Body of pancreas (tissue), 4 donors: ENCODE data around the gene C16orf95.

Experiments
- CTCF ChIP-seq, 7 experiments: fragments of 450-650 bp in 4 of 7; fragments of 200-600 bp in 3 of 7; sonication (generic) in 3 of 7; IDR thresholded peaks; one replicate each; pipeline ENCODE4 v1.5.1; 2016 to 2019; ENCODE audit warnings: antibody characterized with exemption in 7 of 7
- POLR2A ChIP-seq, 3 donors: fragments of 450-650 bp; IDR thresholded peaks; one replicate each; pipeline ENCODE4 v1.6.1; 2016; ENCODE audit warnings: antibody characterized with exemption in 3 of 3, mild to moderate bottlenecking in 2 of 3

DNA sequence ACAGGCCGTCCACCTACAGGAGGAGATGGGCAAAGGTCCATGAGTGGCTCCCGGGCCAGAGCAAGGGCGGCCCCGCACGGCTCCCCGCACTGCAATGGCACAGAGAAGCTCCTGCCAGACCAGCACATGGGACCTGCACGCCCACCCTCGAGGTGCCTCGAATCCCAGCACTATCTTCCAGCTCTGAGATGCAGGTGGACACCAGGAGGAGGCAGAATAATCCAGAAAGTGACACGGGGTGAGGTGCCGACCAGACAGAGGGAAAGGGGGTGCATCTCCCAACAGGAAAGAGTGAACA, 26.5 kb upstream of the C16orf95 start:
- TF ChIP-seq POLR2A (IDR thresholded peaks at IDR 0.05): no peak
- TF ChIP-seq CTCF (IDR thresholded peaks at IDR 0.05): no peak
